GM21529 (cell line): Measurements from ENCODE around the gene ARAP2.
"Not testable (repeated sequence)": the region's sequence is repeated elsewhere in the genome, so short reads cannot be mapped to it uniquely, and the experiment has no call there.

Source experiments
- ATAC-seq: cut with Tn5 transposase; IDR thresholded peaks from one replicate; pipeline ENCODE4 v1.9.1; 2021; ENCODE audit not compliant: unreplicated experiment

The ARAP2 gene

DNA sequence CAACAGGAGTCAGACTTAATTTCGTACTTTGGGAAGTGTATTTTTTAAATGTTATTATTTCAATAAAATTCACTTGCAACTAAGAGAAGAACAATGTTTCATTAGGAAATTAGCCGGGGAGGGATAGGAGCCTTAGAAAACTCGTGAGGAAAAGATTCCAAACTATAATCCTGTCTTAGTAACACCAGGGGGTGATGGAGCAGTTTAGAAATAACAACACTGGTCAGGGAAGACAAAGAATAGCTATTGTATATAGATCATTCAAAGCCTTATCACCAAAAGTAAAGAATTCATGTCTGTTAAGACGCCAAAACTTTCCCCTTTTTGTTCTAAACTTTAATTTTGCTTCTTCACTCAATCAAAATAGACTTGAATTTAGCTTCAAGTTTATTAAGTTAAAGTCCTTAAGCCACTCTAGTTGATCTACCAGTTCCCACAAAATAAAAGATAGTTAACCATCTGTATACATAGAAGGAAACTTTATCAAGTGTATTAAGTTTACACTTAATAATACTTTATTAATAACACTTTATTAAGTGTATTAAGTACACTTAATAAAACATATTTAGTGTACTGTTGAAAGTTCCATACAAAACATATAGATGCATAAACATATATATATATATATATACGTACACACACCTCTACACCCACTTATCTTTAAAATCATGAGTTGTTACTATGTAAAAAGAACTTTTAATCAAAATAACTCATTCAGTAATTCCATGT, 60.5 kb downstream of the ARAP2 start:
- no peak for ATAC-seq

DNA sequence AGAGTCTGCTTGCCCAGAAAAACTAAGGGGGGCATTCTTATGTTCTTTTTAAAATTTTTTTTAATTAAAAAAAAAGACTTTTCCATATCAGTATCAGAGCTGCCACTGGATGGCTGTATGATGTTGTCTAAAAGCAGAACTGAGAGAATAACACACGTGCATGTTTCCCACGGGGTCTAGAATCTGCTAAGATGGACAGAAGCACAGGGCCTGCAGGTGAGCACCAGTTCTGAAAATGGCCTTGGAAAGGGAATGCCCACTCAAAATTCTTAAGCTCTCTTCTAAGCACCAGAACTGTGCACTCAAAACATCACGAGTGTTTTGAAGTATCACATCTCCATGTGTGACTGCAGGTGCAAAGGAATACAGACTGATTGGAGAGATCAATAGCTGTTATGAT, 61.1 kb downstream of the ARAP2 start:
- ATAC-seq: no peak

DNA sequence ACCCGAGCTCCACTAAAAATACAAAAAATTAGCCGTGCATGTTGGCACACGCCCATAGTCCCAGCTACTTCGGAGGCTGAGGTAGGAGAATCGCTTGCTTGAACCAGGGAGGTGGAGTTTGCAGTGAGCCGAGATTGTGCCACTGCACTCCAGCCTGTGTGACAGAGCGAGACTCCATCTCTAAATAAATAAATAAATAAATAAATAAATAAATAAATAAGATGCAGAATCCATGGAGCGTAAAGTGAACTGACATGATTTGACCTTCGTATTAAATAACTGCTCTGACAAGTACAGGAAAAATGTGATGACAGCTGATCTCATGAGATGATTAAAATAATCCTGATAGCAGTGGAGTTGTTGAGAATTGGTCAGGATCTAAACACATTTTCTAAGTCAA, 62.0 kb downstream of the ARAP2 start:
- ATAC-seq: not testable (repeated sequence)

DNA sequence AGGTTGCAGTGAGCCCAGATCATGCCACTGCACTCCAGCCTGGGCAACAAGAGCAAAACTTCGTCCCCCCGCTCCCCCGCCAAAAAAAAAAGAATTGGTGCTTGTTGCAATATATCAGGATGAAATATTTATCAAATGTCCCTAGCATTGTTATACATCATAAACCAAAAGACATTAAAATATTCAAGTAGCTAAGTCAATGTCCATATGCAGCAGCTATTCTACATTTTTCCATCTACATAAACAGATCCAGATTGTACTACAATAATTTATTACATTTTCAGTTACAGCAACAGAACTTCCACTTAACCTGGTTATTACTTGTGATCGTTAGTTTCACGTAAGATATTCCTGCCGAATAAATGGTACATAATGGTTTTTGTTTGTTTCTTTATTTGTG, 64.1 kb downstream of the ARAP2 start:
- ATAC-seq: no peak

DNA sequence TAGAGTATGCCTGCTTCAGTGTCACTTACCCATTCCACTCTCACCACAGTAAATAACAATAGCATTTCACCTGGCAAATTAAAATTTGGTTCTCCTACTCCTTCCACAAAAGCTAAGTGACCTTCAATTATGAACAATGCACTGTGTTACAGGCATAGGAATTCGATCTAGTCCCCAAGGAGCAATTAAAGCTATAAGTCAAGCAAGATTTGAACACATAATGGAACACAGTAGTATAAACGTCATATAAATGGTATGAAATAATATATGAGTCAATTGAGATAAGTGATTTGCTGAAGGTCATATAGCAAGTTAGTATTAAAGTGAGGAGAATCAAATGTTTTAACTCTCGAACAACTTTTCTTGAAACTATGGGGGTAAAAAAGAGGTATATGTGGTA, 65.8 kb downstream of the ARAP2 start:
- ATAC-seq: no peak

DNA sequence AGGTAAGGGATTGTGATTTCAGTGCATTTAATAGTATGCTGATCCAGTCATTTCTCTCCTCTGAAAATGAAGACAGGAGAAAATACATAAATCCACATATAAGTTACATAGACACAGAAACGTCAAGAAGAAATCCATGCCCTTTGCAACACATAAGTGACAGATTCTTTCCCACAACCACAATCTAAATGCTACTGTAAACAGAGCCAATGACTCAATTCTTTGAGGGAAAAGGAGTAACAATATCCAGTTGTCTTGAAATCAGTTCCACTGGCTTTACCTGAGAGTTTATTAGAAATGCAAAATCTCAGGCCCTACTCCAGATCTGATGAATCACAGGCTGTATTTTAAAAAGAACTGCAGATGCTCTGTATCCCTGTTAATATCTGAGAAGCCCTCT, 66.4 kb downstream of the ARAP2 start:
- no peak for ATAC-seq

DNA sequence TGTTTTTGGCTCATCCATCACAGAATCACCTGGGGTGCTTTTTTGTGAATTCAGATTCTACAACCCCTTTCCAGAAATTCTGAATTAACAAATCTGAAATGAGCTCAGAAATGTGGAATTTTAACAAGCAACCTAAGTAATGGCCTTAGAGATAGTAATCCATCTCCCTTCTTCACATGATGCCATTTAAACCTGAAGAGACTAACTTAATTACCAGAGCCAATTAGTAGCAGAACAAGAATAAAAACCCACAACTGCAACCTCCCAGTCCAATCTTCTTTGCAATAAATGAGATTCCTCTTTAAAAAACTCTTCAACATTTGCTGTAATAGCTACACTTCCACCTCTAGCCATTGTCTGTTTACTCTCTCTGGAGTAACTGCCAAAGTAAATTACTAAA, 69.7 kb downstream of the ARAP2 start:
- ATAC-seq: no peak

DNA sequence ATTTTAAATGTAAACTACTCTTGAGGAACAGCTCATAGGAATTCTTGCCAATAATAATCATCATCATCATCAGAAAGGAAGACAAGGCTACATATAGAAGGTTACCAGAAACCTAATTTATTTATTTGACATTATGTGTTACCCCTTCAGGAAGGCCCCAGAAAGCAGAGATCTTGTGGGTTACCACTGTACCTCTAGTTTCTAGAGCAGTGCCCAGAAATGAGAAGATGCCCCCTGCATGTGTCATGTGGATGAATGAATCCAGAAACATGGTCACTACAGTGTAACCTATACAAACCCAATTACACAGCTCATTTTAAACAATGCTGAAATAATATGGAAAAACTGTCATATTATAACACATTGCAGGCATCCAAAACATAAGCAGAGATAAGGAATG, 70.4 kb downstream of the ARAP2 start:
- no peak for ATAC-seq

DNA sequence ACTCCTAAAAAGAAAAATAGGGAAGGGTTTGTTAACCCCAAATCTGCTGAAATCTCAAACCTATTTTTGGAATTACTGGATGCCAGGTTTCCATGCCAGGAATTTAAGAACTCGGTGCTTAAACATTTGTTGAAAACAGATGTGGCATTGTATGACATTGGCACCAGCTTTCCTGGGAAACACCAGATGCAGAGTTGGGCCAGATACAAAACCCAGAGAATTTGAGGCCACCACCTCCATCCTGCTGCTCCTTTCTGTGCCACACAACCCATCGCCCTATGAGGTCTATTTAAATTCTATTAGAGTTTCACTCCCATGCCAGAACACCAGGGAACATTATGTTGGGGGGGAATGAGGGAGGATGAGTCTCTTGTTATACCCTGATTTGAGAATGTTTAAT, 71.7 kb downstream of the ARAP2 start:
- ATAC-seq: no peak

DNA sequence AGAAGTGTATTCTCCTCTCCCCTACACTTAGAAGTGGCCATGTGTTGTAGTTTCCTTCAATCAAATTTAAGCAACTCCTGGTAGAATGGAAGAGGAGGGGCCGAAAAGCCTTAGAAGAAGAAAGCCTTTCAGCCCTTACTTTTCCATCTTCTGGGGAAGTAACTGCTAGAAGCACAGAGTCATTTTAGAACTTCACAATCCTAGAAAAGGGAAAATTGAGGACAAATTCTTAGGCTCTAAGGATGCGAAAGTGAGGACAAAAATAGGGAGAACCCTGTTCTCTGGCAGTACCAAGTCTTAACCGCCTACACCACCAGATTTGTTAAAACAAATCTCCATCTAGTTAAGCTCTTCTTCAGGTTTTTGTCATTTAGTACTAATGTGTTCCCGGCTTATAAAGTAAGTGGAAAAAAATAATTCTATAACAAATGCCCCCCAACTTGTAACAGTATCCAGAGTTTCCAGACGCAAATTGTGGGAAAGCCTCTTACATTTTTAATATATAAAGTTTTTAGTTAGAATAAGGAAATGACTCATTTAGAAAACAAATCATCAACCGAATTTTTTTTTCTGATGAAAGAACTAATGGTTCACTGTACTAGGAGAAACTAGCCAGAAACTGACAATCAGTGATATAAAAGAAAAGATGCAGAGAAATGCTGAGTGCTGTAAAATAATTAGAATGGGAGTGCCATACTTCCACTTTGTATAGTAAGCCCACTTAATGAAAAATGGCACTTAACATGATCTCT, 76.0 kb downstream of the ARAP2 start:
- no peak for ATAC-seq

DNA sequence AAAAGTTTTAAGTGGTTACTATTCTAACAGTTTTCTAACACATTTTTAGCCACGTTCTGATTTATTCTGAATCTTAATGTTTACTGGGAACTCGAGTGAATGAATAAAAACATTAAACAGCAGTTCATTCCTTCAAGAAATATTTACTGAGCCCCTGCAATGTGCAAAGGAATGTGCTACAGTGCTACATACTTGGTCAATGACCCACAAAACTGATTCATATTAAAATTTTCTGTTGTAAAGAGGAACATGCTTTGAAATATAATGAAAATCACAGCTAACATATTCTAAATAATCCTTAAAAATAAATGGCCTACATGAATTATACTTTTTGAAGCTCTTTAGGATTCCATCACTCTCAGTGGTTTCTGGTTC, 78.7 kb downstream of the ARAP2 start:
- no peak for ATAC-seq

DNA sequence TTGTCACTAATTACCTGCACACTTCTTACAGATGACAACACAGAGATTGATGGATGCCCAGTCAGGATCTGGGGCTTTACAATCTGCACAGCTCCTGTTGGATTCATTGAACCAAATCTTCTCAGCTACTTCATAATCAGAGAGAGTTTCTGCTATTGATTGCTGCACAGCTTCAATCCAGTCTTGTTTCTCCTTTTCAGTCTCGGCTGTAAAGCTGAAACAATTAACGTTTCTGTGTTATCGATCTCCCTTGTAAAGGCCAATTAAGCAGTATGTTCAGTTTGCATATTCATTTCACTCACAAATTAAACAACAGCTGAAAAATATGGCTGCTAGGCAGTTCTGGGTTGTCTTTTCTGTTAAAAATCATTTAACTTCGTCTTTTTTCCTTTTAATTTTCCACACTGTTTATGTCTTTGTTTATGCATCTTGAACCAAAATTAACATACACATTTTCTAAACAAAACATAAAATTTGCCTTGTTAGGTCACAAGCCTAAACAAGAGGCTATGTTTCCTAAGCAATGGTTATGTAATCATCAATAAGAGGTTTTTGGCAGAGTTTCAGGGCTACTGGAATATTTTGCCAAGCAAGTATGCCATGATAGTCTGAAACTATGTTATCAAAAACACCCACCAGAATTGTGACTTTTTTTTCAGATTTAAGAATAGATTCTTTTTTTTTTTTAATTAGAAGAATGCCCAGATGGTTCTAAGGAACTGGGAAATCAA, 79.2 kb downstream of the ARAP2 start:
- ATAC-seq: no peak

DNA sequence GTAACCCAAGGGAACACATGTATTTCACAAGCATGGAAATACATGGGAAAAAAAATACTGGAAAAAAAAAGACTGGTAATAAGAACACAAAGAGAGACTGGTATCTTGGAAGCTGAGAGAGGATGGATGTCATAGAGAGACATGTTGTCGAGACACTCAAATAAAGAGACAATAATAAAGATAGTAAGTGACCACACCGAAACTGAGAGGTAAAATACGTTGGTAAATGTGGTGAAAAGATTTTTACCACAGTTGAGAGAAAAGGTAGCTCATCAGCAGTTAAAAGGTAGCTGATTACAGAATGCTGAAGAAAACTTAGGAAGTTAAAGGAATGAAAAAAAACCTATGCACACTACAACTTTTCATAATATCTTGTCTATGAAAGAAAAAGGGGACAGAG, 81.1 kb downstream of the ARAP2 start:
- ATAC-seq: no peak

DNA sequence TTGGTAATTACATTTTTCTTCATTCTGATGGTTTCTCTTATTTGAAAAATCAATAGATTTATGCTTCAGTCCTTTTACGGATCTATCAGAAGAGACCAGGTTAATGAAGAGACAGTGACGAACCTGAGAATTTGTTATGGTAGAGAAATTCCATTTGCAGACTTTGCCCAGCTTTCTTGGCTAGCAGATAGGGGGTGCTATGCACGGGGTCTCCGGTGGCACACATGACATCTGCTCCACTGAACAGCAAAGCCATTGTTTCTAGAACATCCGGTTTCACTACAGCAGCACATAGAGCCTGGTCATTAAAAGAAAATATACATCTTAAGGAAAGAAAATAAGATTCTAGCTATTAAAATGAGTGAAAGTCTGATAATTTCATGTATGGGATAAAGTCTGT, 85.1 kb downstream of the ARAP2 start:
- ATAC-seq: no peak

DNA sequence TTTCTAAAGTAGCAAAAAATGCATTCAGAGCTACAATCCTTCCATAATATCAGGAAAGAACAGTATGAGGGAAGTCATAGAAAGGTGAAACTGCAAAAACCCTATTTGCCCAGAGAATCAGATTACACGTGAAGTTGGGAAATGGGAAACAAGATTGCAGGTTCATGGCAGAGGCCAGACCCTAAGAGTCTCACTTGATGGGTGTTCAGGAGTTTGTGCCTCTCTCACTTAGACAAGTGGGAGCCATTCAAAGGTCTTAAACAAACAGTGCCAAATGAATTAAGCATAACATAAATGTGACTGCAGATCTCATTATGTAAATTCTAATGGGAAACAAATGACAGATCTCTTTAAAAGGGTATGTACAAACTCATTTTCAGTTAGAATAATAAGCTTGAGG, 91.6 kb downstream of the ARAP2 start:
- no peak for ATAC-seq

DNA sequence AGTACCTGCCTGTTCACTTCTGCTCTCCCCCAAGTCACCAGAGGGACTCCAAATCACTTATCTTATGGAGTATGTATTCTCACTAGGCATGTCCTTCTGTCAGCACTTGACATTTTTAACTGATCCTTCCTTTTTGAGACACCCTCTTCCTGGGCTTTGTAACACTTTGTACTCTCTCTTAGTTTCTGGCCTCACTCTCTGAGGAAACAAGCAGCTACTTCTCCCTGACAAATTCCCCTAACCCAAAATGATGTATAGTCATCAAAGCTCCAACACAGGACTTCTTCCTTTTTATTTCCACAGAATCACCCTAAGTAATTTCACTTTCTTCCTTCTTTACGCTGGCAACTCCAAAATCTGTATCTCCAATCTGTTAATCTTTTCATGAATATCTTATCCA, 101.8 kb downstream of the ARAP2 start:
- no peak for ATAC-seq

DNA sequence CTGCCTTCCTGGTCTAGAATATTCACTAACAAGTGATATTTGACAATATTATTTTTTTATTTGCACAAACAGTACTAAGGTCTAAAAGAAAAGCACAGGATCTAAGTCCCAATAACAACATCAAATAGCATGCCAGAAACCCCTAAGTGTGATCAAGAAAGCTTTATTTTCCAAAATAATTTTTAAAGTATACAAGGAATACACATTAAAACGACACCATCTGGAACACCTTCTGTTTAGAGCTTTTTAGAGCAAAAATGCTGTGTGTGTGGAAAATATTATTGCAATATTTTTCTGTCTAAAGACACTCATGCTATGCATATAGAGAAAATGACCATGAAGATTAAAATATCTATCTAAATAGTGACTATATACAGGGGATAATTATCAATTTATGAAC, 103.1 kb downstream of the ARAP2 start:
- ATAC-seq: no peak

DNA sequence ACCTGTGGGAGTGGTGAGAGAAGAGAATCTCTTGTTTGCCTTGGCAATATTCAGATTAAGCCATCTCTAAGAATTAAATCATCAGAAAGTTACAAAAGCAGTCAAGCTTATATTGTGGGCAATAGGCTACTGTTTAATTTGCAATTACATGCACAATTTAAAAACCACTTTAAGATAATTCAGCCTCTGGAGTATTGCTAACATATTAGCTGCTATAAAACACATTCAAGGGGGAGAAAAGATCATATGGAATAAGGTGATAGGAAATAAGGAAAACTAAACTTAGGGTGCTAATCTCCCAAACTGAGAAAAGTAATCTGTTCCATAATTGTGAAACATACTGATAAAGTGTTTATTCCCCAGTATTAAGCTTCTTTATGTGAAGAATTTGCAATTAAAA, 103.9 kb downstream of the ARAP2 start:
- no peak for ATAC-seq

DNA sequence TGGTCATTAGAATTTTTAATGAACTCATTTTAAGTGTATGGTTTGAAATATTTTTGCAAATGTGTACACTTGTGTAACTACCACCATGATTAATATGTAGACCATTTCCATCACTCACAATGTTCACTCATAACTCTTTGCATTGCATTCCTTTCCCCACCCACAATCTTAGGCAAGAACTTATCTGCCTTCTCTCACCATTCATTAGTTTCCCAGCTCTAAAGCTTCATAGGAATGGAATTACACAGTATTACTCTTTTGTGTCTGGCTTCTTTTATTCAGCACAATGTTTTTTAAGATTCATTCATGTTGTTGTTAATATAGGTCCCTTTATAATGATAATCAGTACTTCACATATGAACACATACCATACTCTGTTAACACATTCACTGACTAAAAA, 106.1 kb downstream of the ARAP2 start:
- ATAC-seq: no peak

DNA sequence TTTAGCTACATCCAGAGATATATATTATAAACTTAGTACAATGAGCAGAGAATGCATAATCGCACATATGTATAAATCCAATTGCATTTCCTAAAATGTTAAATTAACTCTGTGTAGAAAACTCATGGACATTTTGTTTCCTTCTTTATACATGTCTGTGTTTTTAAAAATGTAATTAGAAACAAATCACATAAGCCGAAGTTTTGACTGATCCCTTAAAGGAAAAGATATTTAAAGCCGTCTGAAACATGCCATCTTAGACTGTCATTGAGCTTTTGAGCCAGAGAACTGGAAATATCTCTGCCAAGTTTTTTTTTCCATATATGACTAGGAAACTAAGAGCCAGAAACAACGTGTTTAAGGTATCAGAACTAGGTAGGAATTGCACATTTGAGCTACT, 107.0 kb downstream of the ARAP2 start:
- ATAC-seq: no peak

DNA sequence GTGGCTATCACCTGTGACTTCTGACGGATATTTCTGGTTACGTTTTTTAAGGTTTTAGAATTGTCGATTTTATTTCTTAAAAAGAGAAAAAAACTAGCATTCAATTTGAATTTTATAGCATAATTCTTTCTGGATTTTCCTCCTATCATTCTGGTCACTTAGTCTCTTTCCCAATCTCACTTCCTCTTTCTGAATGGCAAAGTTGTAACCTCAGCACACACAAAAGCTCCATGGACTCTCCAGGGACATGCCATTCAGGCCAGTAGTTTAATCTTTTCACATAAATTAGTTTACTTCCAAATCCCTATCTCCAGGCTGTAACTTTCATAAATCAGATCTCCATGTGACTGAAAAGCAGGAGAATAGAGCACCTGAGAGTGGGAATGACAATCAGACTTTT, 110.7 kb downstream of the ARAP2 start:
- no peak for ATAC-seq

DNA sequence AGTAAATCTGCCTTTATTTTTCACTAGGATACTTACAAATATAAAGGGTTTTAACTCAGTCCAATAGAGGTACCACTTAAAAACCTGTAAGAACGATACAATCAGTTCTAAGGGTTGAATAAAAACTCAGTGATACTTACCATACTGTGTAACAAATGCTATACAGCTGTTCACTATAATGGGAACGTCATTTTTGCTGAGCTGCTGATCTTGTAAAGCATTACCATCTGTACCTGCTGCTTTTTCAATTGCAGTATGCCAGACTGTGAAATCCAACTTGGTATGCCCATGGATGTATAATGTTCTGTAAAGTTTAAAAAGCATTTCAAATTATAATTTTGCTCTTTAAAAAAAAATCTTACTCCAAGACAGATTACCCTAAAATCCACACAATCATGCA, 111.2 kb downstream of the ARAP2 start:
- ATAC-seq: no peak
